NOMO-1 (cell line): ENCODE measurements around the gene RAD21L1.

ENCODE experiments used
- DNase-seq, 2 experiments: peaks; one replicate each; lab custom pipeline; 2025; ENCODE audit not compliant: unreplicated experiment in 2 of 2; lab: John Stamatoyannopoulos, UW

The RAD21L1 gene

GRCh38 chr20:1225783-1226654, at the start of gene RAD21L1:
RAD21L1 (plus strand) TSS chr20:1226044; CDS start chr20:1228454, 2,410 bp downstream.
- DNase-seq: peak; percentile 17 to 41

DNA sequence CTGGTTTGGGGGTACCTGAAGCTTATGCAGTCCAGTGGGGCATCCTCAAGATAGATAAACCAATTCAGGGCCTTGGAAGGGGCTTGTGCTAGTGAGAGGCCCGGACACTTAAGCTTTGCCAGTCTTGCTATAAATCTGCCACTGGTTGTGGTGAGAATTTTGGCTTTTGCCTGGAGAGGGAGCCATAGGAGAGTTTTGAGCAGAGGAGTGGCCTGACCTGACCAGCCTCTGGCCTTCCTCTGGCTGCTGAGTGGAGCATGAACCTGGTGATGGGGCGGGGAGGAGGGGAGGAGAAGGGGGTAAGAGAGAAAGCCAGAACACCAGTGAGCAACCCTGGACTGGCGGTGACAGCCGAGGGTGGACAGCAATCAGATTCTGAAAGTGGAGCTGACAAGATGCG, 48.2 kb upstream of the RAD21L1 start:
- no peak for DNase-seq

DNA sequence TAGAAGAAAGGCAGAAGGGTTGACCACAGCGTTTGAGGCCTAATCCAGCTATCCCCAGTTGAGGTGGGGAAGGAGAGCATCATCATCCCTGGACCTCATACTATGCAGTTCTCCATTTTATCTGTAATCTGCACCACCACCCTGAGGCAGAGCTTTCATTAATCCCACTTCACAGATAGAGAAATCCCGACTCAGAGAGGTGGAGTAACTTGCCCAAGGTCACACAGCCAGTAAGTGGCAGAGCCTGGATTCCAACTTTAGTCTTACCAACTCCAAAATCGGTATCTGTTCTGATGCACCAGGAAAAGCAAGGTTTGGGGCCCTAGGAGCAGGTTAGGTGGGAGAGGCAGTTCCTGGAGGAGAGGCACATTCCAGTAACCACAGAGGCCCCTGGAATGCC, 47.7 kb upstream of the RAD21L1 start:
- no peak for DNase-seq

GRCh38 chr20:1178623-1179022, 47.2 kb upstream of the RAD21L1 start:
- DNase-seq: no peak

DNA sequence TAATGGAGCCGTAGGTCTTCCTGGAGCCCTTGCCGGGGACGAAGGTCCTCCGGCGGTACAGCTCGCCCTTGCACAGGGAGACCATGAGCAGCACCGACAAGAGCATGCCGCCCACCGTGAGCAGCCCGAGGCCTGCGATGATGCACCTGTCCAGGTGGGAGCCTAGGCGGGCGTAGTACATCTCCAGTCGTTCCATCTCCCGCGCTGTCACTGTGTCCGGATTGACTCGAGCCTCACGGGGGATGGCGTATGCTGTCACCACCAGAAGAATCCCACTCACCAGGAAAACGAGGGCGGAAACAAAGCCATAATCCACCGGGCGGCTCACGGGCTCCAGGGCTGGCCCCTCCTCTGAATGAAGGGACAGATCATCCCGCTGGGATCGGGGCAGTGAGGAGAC, 44.9 kb upstream of the RAD21L1 start:
- DNase-seq: no peak

DNA sequence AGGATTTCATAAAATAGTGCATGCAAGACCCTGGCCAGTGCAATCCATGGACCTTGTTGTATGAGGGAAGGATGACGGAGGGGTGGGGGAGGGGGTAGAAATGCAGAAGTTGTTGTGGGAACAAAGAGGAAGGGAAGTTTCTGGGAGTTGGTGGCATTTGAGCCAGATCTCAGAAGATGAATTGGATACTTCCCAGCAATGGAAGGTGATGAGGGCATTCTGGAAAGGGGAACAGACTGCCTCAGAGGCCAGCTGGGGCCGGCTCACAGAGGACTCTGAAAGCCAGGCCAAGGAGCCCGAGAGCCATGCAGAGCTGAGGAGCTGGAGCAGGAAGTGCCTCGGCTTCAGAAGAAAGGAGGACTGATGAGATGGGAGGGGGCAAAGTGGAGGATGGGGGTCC, 43.7 kb upstream of the RAD21L1 start:
- no peak for DNase-seq

DNA sequence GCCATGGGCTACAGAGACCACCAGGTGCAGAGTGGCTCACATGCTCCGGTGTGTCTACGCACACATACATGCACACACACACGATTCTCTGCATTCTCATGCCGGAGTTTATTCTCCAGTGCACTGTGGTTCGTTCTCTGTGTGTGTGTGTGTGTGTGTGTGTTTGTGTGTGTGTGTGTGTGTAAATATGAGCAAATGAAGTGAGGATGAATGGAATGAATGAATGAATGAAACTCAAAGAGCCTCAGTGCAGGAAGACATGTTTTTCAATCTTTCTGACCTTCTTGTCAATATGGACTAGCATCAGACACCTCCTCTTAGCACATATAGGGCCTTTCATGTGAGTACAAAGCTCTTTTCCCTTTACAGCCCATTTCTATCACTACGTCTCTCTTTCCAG, 42.7 kb upstream of the RAD21L1 start:
- DNase-seq: no peak

DNA sequence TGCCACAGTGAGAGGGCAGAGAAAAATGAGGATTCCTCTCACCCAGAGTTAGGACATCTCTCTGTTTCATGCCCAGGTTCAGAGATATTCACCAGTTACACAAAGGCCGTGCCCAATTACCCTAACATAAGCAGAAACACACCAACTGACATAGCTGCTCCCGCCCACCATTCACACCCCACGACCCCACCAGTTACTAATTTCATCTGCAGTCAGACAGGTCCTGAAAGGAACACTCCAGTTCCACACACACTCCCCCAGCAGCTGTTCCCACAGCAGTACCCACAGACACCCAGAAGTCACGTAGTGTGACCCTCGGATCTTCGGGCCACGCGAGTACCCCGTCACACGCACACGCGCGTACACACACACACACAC, 41.6 kb upstream of the RAD21L1 start:
- no peak for DNase-seq

DNA sequence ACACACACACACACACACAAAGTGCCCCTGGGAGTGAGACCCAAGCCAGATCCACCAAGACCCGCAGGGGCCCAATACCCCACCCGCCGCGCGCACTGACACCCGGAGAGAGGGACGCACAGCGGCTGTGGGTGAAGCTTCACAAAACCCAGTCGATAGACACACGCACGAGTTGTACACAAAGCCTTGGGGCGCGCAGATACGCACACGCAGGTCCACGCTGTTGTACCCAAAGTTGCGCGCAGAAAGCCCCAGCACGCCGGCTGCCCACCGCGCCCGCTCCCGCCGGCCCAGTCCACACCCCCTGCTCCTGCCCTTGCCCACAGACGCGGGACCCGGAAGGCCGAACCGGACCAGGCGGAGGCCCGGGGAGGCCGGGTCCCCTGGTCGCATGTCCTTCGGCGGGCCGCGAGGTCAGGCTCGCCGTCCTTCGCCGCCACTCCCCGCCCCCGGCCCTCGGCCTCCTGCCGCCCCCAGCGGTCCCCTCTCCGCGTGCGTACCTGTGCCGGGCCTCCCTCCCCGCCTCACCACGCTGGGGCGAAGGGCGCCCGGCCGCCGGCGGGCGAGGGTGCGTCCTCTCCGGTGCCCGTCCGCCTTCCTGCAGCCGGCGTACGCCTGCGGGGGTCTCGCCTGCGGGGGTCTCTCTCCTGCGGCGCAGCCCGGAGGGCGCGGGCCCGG, 41.1 kb upstream of the RAD21L1 start, which contains the start of gene TMEM74B:
TSS of gene TMEM74B (minus strand) at position 344 of the 678 bp plus-strand sequence. CDS start 1,180 bp downstream, outside the sequence.
- DNase-seq: no peak

DNA sequence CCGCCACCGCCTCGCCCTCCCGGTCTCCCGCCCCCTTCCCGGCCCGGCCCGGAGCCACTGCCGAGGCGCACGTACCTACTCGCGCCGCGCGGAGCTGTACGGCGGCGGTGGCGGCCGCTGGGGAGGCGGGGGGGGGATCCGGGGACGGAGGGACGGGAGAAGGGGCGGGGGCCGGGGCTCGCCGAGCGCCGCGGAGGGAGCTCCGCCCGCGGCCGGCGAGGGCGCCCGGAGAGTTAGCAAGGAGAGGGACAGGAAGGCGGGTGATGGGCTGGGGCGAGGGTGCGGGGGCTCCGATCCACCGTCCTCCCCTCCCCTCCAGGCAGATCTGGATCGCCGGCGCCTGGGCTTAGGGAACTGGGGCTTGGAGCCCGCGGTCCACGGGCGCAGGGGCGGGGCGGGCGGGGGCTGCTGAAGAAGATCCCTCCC, 40.5 kb upstream of the RAD21L1 start:
- no peak for DNase-seq

DNA sequence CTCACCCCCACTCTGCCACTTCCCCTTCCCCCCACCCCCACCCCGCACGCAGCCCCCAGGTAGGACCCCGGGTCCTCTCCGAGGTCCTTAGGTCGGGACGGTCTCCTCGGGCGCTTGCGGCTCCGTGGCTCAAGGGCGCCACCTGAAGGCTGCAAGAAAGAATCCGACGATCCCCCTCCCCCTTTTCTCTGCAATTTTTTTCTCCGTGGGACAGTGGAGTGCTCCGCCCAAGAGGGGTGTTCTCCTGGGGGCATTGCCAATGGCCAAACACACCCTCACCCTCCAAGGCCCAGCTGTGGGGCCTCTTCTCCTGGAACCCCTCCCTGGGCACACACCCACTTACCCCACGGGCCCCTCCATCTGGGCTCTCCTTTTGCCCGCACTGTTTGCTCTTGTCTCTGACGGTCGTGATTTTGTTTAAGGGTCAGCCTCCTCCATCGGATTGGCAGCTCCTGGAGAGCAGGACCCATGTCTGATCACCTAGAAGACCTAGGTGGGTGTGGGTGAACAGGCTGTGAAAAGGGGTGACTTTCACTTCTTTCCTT, 40.0 kb upstream of the RAD21L1 start:
- DNase-seq: peak; percentile 36 to 40

- no peak for DNase-seq
Measured at GRCh38 chr20:1186367-1186991, 39.4 kb upstream of the RAD21L1 start.

- DNase-seq: no peak
Measured at GRCh38 chr20:1187605-1188171, 38.2 kb upstream of the RAD21L1 start.

GRCh38 chr20:1188347-1188746, 37.5 kb upstream of the RAD21L1 start:
- DNase-seq: no peak

DNA sequence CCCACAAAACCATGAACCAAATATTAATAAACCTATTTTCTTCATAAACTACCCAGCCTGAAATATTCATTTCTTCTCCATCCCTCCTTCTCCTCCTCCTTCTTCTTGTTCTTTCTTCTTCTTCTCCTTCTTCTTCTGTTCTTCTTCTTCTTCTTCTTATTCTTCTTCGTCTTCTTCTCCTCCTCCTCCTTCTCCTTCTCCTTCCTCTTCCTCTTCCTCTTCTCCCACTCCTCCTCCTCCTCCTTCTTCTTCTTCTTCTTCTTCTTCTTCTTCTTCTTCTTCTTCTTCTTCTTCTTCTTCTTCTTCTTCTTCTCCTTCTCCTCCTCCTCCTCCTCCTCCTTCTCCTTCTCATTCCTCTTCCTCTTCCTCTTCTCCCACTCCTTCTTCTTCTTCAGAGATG, 36.0 kb upstream of the RAD21L1 start:
- no peak for DNase-seq

DNA sequence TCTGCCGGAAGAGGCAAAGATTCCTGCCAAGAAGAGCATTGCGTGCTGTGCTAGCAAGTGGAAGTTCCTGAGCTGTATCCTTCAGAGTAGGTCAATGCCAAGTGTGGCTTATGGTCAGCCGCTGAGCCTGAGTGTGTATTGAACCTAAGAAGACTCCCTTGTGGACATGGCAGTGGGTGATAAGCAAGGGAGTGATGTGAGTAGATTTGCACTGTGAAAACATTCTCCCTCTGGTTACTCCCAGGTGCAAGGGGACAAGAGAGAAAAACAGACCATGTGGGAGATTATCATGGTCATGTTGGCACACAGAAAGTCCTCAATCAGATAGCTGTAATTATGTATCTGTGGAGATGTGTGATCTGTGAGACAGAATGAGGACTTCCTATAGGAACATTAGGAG, 35.0 kb upstream of the RAD21L1 start:
- no peak for DNase-seq

- DNase-seq: no peak
Measured at GRCh38 chr20:1191299-1191698, 34.5 kb upstream of the RAD21L1 start.

DNA sequence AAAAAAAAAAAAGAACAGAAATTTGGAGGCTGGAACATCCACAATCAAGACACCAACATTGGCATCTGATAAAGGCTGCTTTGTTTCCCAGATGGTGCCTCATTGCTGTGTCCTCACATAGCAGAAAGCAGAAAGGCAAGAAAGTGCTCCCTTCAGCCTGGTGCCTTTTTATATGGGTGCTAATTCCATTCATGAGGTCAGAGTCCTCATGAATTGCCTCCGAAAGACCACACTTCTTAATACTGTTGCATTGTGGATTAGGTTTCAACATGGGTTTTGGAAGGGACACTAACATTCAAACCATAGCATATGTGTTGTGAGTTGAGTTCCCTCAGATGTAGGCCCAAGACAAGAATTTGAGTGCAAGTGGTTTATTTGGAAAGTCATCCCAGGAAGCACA, 30.6 kb upstream of the RAD21L1 start:
- no peak for DNase-seq

DNA sequence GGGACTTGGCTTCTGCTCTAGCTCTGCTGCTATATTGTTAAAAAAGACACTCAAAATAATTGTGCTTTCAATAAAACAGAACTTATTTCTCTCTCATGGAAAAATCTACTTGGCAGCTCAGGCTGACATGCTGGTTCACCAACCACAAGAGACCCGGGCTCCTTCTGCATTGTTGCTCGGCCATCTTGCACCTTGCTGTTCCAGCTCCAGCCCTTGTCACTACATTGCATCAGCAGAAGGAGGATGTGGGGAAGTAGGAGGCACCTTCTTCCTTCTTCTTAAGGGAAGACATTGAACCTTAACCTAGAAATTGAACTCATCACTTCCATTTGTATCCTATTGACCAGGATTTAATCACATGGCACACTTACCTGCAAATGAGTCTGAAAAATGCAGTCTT, 29.2 kb upstream of the RAD21L1 start:
- no peak for DNase-seq

DNA sequence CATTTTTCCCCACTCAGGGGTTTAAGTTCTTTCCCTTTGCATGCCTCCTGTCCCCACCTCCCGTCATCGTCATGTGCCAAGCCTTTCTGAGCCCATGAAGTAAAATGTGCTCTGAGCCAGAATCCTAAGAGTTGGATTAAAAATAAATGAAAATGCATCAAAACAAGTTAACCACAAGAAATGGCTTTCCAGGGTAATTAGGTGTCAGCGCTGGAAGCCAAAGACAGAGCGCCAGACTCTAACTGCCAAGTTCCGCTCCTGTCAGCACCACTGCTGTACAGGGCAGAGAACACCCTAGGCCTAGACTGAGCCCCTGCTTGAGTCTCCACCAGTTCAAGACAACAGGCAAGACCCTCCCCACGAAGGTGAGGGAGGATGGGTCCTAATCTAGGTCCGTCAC, 28.0 kb upstream of the RAD21L1 start:
- no peak for DNase-seq

GRCh38 chr20:1198751-1199150, 27.1 kb upstream of the RAD21L1 start:
- DNase-seq: no peak
